ENCODE results near the gene KANSL1L. TPM values are rescaled to one million over a fixed set of nuclear protein-coding genes. Genes with fewer than 3 reads are reported as not detected.
A peak's percentile ranks its signal among the peaks of the same experiment; 100 is the strongest.

Gene KANSL1L
- total and polyA plus RNA-seq, 8 donors: 6.2 to 32.3 (median 15.7) TPM

- TF ChIP-seq CTCF (IDR thresholded peaks at IDR 0.05): no peak
- no peak for FAIRE-seq
Measured at GRCh38 chr2:210132239-210132638, 39.0 kb downstream of the KANSL1L start.

DNA sequence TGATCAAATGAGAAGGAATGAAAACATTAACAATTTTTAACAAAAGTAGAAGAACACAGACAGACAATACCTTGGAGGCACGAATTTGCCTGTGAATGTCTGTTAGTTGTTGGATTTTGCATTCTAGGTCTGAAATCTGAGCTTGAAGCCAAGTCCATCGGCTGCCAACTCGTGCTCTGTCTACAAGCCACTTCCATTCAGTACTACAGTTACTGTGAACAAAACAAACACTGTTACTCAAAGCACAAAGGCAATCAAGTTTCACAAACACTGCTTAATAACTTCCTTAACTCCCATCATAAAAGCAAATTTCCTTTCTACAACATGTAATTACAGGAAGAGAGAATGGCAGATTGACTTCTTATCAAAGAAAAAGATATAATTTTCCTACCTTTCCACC is 42.2 kb downstream of the KANSL1L start:
- ATAC-seq (no peak), FAIRE-seq (no peak), DNase-seq (no peak)
- peaks cover 0 to 3% (median 0%) of the 10 kb centered on the region in 3 donors for H3K4me1 ChIP-seq
- H3K9me3 ChIP-seq: no peaks in the 10 kb centered on the region
- H3K27me3 ChIP-seq: no peaks in the 10 kb centered on the region
- peaks cover 0 to 9% (median 5%) of the 10 kb centered on the region in 3 donors for H3K36me3 ChIP-seq
- intact Hi-C loops (cut with DNase I): no loop called here
- TF ChIP-seq CTCF (IDR thresholded peaks at IDR 0.05): no peak
- WGBS, 2 donors: 31 to 35% methylated on average over 3 of the region's 3 CpGs
- H3K27ac ChIP-seq: no peak overlapping the region
- no peak overlapping the region for H3K4me3 ChIP-seq

More at GRCh38 chr2:210132239-210132638, 39.0 kb downstream of the KANSL1L start:
- H3K4me1 ChIP-seq: peaks cover 0 to 9% (median 0%) of the 10 kb centered on the region in 3 donors
- no peak overlapping the region for H3K27ac ChIP-seq
- intact Hi-C loops (cut with DNase I): no loop called here
- no peaks in the 10 kb centered on the region for H3K36me3 ChIP-seq
- H3K27me3 ChIP-seq: no peaks in the 10 kb centered on the region
- H3K9me3 ChIP-seq: no peaks in the 10 kb centered on the region
- H3K4me3 ChIP-seq: no peak overlapping the region
- DNase-seq (no peak), ATAC-seq (no peak)

GRCh38 chr2:210113614-210114235 is 57.5 kb downstream of the KANSL1L start:
- H3K9me3 ChIP-seq: no peaks in the 10 kb centered on the region
- no peak for ATAC-seq
- peak; percentile 60 for FAIRE-seq
- H3K4me1 ChIP-seq: peaks cover 0 to 4% (median 0%) of the 10 kb centered on the region in 3 donors
- DNase-seq: no peak
- no peak overlapping the region for H3K4me3 ChIP-seq
- 96 to 98% methylated on average over 3 of the region's 3 CpGs for WGBS, 2 donors
- H3K36me3 ChIP-seq: no peaks in the 10 kb centered on the region
- intact Hi-C loops (cut with DNase I): no loop called here
- no peak for TF ChIP-seq CTCF (IDR thresholded peaks at IDR 0.05)
- H3K27me3 ChIP-seq: no peaks in the 10 kb centered on the region
- H3K27ac ChIP-seq: no peak overlapping the region

GRCh38 chr2:210112871-210113270 is 58.3 kb downstream of the KANSL1L start:
- ATAC-seq: no peak
- no peak for FAIRE-seq
- H3K27me3 ChIP-seq: no peaks in the 10 kb centered on the region
- intact Hi-C loops (cut with DNase I): no loop called here
- no peaks in the 10 kb centered on the region for H3K36me3 ChIP-seq
- TF ChIP-seq CTCF (IDR thresholded peaks at IDR 0.05): no peak
- no peak overlapping the region for H3K27ac ChIP-seq
- DNase-seq: no peak
- H3K4me1 ChIP-seq: peaks cover 0 to 12% (median 0%) of the 10 kb centered on the region in 3 donors
- no peaks in the 10 kb centered on the region for H3K9me3 ChIP-seq
- H3K4me3 ChIP-seq: no peak overlapping the region

DNA sequence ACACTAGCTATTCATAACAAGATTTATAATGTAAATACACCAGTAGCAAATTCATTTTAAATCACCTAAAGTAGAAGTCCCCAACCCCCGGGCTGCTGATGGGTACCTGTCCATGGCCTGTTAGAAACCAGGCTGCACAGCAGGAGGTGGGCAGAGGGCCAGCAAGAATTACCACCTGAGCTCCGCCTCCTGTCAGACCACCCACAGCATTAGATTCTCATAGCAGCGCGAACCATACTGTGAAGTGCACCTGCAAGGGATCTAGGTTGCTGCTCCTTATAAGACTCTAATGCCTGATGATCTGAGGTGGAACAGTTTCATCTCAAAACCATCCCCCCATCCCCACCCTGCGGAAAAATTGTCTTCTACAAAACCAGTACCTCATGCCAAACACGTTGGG is 71.3 kb downstream of the KANSL1L start:
- FAIRE-seq: no peak
- peaks cover 0 to 5% (median 0%) of the 10 kb centered on the region in 3 donors for H3K4me1 ChIP-seq
- WGBS, 2 donors: 82 to 90% methylated on average over 6 of the region's 6 CpGs
- peak in 1 of 6 donors; percentile 28 for DNase-seq
- peaks cover 0 to 7% (median 0%) of the 10 kb centered on the region in 3 donors for H3K36me3 ChIP-seq
- H3K4me3 ChIP-seq: no peak overlapping the region
- no peak overlapping the region for H3K27ac ChIP-seq
- H3K27me3 ChIP-seq: no peaks in the 10 kb centered on the region
- no peak for ATAC-seq
- intact Hi-C loops (cut with DNase I): no loop called here
- no peak for TF ChIP-seq CTCF (IDR thresholded peaks at IDR 0.05)
- H3K9me3 ChIP-seq: no peaks in the 10 kb centered on the region
